A549 (cell line): ENCODE measurements around the gene GALNTL6. TPM values are rescaled to one million over a fixed set of nuclear protein-coding genes. Genes with fewer than 3 reads are reported as not detected.

Experiments
- ATAC-seq, 2 experiments: fragments of 200-7000 bp in 1 of 2; fragments of >200 bp in 1 of 2; cut with Nextera tagmentation in 1 of 2; cut with Tn5 transposase in 1 of 2; 3 replicates each; pipeline versions ENCODE4 v1.8.0 to v1.9.1; 2018 to 2020; ENCODE audit warnings: mild to moderate bottlenecking in 1 of 2, moderate library complexity in 1 of 2
- CTCF ChIA-PET: fragments of 300-600 bp; sonication (Branson Sonifier 250); formaldehyde crosslinking; extraction: SDS; loops from one replicate; lab custom pipeline; 2021; ENCODE audit warnings: antibody characterized with exemption, inconsistent platforms; lab: Yijun Ruan, JAX
- POLR2A ChIA-PET: fragments of 350-600 bp; formaldehyde crosslinking; extraction: SDS; loops from one replicate; lab custom pipeline; 2021; ENCODE audit warnings: antibody characterized with exemption, inconsistent platforms; lab: Yijun Ruan, JAX
- DNase-seq, 2 experiments: peaks; one replicate each; pipeline versions ENCODE4 v3.0.0 to v3.0.0-alpha.2; 2011 to 2016; ENCODE audit warnings: low read depth in 1 of 2, low spot score in 1 of 2
- FAIRE-seq: peaks from 2 replicates; lab custom pipeline; 2011; peaks lifted over from hg19 to GRCh38; lab: Jason Lieb, UNC
- H3K27ac ChIP-seq, 2 experiments: fragments of >200 bp; sonication (Bioruptor Twin); formaldehyde crosslinking; 3 replicates each; pipeline ENCODE4 v1.5.1; 2016 to 2017
- H3K4me1 ChIP-seq: fragments of >200 bp; sonication (Bioruptor Twin); formaldehyde crosslinking; 3 replicates; pipeline ENCODE4 v1.6.1; 2016
- H3K4me2 ChIP-seq: fragments of >200 bp; sonication (Bioruptor Twin); formaldehyde crosslinking; 3 replicates; pipeline ENCODE4 v1.6.1; 2016
- H3K4me3 ChIP-seq: fragments of >200 bp; sonication (Bioruptor Twin); formaldehyde crosslinking; 3 replicates; pipeline ENCODE4 v1.5.1; 2016
- H3K9me3 ChIP-seq: fragments of >200 bp; sonication (Bioruptor Twin); formaldehyde crosslinking; 3 replicates; pipeline ENCODE4 v1.6.1; 2016
- CEBPB ChIP-seq, 2 experiments: fragments of >200 bp in 1 of 2; sonication (Bioruptor Twin) in 1 of 2; formaldehyde crosslinking in 1 of 2; IDR thresholded peaks; 2 replicates each; pipeline ENCODE4 v1.6.1; 2012 to 2016
- CHD2 ChIP-seq: fragments of 150-350 bp; IDR thresholded peaks from 2 replicates; pipeline ENCODE4 v1.6.1; 2014; ENCODE audit warnings: low read length; ENCODE audit not compliant: partially characterized antibody
- CTCF ChIP-seq: fragments of >200 bp; sonication (Bioruptor Twin); formaldehyde crosslinking; IDR thresholded peaks from 3 replicates; pipeline ENCODE4 v1.5.1; 2016
- FOSL2 ChIP-seq, 2 experiments: fragments of 450-650 bp in 1 of 2; fragments of >200 bp in 1 of 2; sonication (Bioruptor Twin) in 1 of 2; formaldehyde crosslinking; IDR thresholded peaks; 2 replicates each; pipeline versions ENCODE4 v1.5.0 to v1.6.1; 2016 to 2020; ENCODE audit warnings: mild to moderate bottlenecking in 1 of 2, moderate library complexity in 1 of 2
- FOXS1 ChIP-seq: fragments of 250-450 bp; sonication (Bioruptor Pico); IDR thresholded peaks from 2 replicates; pipeline ENCODE4 v1.5.0; 2020; ENCODE audit warnings: mild to moderate bottlenecking, moderate library complexity
- HOXB13 ChIP-seq: fragments of 250-450 bp; sonication (Bioruptor Pico); IDR thresholded peaks from 2 replicates; pipeline ENCODE4 v1.5.0; 2020; ENCODE audit warnings: low read depth, mild to moderate bottlenecking, moderate library complexity
- HOXB5 ChIP-seq: fragments of 250-450 bp; sonication (Bioruptor Pico); IDR thresholded peaks from 2 replicates; pipeline ENCODE4 v1.5.0; 2020; ENCODE audit warnings: mild to moderate bottlenecking, moderate library complexity
- JUNB ChIP-seq: fragments of >200 bp; sonication (Bioruptor Twin); formaldehyde crosslinking; IDR thresholded peaks from 2 replicates; pipeline ENCODE4 v1.6.1; 2016
- KDM1A ChIP-seq: fragments of 200-600 bp; sonication (generic); IDR thresholded peaks from 2 replicates; pipeline ENCODE4 v1.6.1; 2016; ENCODE audit warnings: low read depth, mild to moderate bottlenecking
- MAFK ChIP-seq: fragments of 450-650 bp; IDR thresholded peaks from 2 replicates; pipeline ENCODE4 v1.6.1; 2014; ENCODE audit not compliant: partially characterized antibody
- NFE2L2 ChIP-seq: fragments of 150-350 bp; conservative IDR thresholded peaks from 2 replicates; pipeline ENCODE4 v1.6.1; 2014; ENCODE audit warnings: low read length
- PHF8 ChIP-seq: fragments of 200-600 bp; sonication (generic); IDR thresholded peaks from 2 replicates; pipeline ENCODE4 v1.6.1; 2016; ENCODE audit warnings: low read depth, mild to moderate bottlenecking, antibody characterized with exemption, moderate library complexity, borderline replicate concordance
- RAD21 ChIP-seq, 2 experiments: fragments of >200 bp in 1 of 2; sonication (Bioruptor Twin) in 1 of 2; formaldehyde crosslinking in 1 of 2; IDR thresholded peaks in 1 of 2; conservative IDR thresholded peaks in 1 of 2; 2 replicates in 1 of 2; 3 replicates in 1 of 2; pipeline ENCODE4 v1.6.1; 2012 to 2018; ENCODE audit warnings: inconsistent platforms in 1 of 2
- RCOR1 ChIP-seq: fragments of 150-350 bp; IDR thresholded peaks from 2 replicates; pipeline ENCODE4 v1.6.1; 2014; ENCODE audit warnings: antibody characterized with exemption, low read length, low read depth
- RNF2 ChIP-seq: fragments of 200-600 bp; sonication (generic); IDR thresholded peaks from 2 replicates; pipeline ENCODE4 v1.6.1; 2016; ENCODE audit warnings: low read depth, mild to moderate bottlenecking, antibody characterized with exemption, moderate library complexity, borderline replicate concordance
- USF2 ChIP-seq: fragments of 450-650 bp; IDR thresholded peaks from 2 replicates; pipeline ENCODE4 v1.6.1; 2014; ENCODE audit warnings: antibody characterized with exemption
- WGBS: methylation state at CpG from one replicate; pipeline ENCODE4 v1.1.6; 2017; ENCODE audit errors: missing lambda C conversion rate; 5-methylcytosine and 5-hydroxymethylcytosine counted together
- polyA plus RNA-seq, 4 experiments: library from polyadenylated mRNA; depleted of rRNA in 3 of 4; stranded (reverse); fragments of >200 nt; fragmentation: RNase III in 1 of 4; extraction: RNeasy Plus Mini Kit Qiagen cat#74134 plus additional on column Dnase treatment in 1 of 4; gene quantifications; 2 replicates in 3 of 4; 3 replicates in 1 of 4; pipeline ENCODE4 v1.2.3, GENCODE V29; 2011 to 2017
- TF ChIP-seq, protein P1 (sequence below): fragments of 150-350 bp; IDR thresholded peaks from 2 replicates; pipeline ENCODE4 v1.6.1; 2014; ENCODE audit warnings: low read depth, mild to moderate bottlenecking, low read length
- TF ChIP-seq, protein P2 (sequence below): IDR thresholded peaks from 2 replicates; pipeline ENCODE4 v1.6.1; 2012
- TF ChIP-seq, protein P3 (sequence below): fragments of 250-450 bp; sonication (Bioruptor Pico); IDR thresholded peaks from 2 replicates; pipeline ENCODE4 v1.5.0; 2021; ENCODE audit warnings: mild to moderate bottlenecking, moderate library complexity, borderline replicate concordance

GALNTL6 gene
- polyA plus RNA-seq, 2 of the 4 experiments (the other 2 are of a cell fraction) = 0.06 to 0.49 TPM

- TF ChIP-seq USF2 = no peak
- TF ChIP-seq HOXB13 = no peak
- no peak for TF ChIP-seq FOXS1 (CRISPR knock-in tag)
- no peak for TF ChIP-seq MAFK
- TF ChIP-seq FOSL2 (IDR thresholded peaks at IDR 0.05) = no peak
- no peak for TF ChIP-seq FOSL2 (CRISPR knock-in tag; IDR thresholded peaks at IDR 0.05)
- TF ChIP-seq PHF8 = no peak
- TF ChIP-seq NFE2L2 = no peak
- TF ChIP-seq CEBPB (IDR thresholded peaks at IDR 0.05) = no peak
- no peak for TF ChIP-seq CHD2
- TF ChIP-seq, protein P1, sequence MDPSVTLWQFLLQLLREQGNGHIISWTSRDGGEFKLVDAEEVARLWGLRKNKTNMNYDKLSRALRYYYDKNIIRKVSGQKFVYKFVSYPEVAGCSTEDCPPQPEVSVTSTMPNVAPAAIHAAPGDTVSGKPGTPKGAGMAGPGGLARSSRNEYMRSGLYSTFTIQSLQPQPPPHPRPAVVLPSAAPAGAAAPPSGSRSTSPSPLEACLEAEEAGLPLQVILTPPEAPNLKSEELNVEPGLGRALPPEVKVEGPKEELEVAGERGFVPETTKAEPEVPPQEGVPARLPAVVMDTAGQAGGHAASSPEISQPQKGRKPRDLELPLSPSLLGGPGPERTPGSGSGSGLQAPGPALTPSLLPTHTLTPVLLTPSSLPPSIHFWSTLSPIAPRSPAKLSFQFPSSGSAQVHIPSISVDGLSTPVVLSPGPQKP = no peak
- no peak for TF ChIP-seq RNF2
- ChIA-PET POLR2A (no interaction called here), CTCF (no interaction called here)
- FAIRE-seq (no peak), DNase-seq (no peak), ATAC-seq (no peak)
- Histone ChIP-seq H3K4me1 (no peaks in the 10 kb centered on the region), H3K27ac (no peak overlapping the region), H3K4me2 (no peak overlapping the region), H3K9me3 (no peaks in the 10 kb centered on the region), H3K4me3 (no peak overlapping the region)
- 74% methylated on average over 3 of the region's 3 CpGs for WGBS
Measured at GRCh38 chr4:172207258-172207657, 394.1 kb downstream of the GALNTL6 start.

DNA sequence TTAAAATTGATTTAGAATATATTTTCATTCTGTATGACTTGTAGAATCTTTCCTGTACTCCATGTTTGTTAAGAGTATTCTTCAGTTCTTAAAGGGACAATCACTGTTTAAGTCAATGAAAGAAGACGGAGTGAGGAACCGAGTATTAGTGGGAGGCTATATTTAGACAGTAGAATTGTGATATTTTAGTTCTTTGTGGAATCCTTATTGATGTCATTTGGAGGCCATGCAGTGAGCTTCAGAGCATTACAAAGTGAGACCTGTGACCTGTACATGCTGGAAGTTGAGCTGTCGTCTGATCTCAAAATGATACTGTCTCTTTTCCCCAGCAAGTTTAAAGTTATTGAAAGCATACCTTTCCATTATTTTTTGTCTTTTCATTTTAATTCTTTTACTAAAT is 394.7 kb downstream of the GALNTL6 start:
- CTCF ChIA-PET = no interaction called here
- TF ChIP-seq CTCF = no peak
- TF ChIP-seq, protein P2, sequence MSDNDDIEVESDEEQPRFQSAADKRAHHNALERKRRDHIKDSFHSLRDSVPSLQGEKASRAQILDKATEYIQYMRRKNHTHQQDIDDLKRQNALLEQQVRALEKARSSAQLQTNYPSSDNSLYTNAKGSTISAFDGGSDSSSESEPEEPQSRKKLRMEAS = no peak
- TF ChIP-seq HOXB5 (CRISPR knock-in tag) = no peak
- no peak for TF ChIP-seq JUNB
- TF ChIP-seq NFE2L2 = no peak
- no peak for TF ChIP-seq RAD21 (conservative IDR thresholded peaks at IDR 0.05 in 1 of 2, IDR thresholded peaks at IDR 0.05 in 1 of 2)
- TF ChIP-seq CHD2 = no peak
- TF ChIP-seq, protein P3, sequence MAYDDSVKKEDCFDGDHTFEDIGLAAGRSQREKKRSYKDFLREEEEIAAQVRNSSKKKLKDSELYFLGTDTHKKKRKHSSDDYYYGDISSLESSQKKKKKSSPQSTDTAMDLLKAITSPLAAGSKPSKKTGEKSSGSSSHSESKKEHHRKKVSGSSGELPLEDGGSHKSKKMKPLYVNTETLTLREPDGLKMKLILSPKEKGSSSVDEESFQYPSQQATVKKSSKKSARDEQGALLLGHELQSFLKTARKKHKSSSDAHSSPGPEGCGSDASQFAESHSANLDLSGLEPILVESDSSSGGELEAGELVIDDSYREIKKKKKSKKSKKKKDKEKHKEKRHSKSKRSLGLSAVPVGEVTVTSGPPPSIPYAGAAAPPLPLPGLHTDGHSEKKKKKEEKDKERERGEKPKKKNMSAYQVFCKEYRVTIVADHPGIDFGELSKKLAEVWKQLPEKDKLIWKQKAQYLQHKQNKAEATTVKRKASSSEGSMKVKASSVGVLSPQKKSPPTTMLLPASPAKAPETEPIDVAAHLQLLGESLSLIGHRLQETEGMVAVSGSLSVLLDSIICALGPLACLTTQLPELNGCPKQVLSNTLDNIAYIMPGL (CRISPR knock-in tag) = no peak
- no peak for TF ChIP-seq RCOR1
- TF ChIP-seq KDM1A = no peak
- H3K4me3 ChIP-seq = no peak overlapping the region
- no peaks in the 10 kb centered on the region for H3K9me3 ChIP-seq
- FAIRE-seq = no peak
- H3K27ac ChIP-seq = no peak overlapping the region
- no peak overlapping the region for H3K4me2 ChIP-seq
- POLR2A ChIA-PET = no interaction called here
- WGBS = 55% methylated on average over 3 of the region's 3 CpGs
- no peak for DNase-seq
- ATAC-seq = no peak
- no peaks in the 10 kb centered on the region for H3K4me1 ChIP-seq
